Endothelial cell of umbilical vein (primary cell): ENCODE measurements around the gene DPYSL4. TPM values are rescaled to one million over a fixed set of nuclear protein-coding genes. Genes with fewer than 3 reads are reported as not detected.

Experiments used
- BruUV-seq: library from RNA; stranded (reverse); fragments of 400-500 nt; replicated peaks from 2 replicates; lab custom pipeline; 2021; lab: Mats Ljungman, UMichigan
- CTCF ChIA-PET: fragments of 300-600, 350-600 bp; sonication (Branson Sonifier 250); formaldehyde crosslinking; loops from one replicate; lab custom pipeline; 2021; ENCODE audit warnings: antibody characterized with exemption, inconsistent platforms; lab: Charles Lee
- POLR2A ChIA-PET: fragments of 300-600, 350-600 bp; sonication (Branson Sonifier 250); formaldehyde crosslinking; loops from one replicate; lab custom pipeline; 2021; ENCODE audit warnings: antibody characterized with exemption, inconsistent platforms; lab: Charles Lee
- DNase-seq: peaks from one replicate; pipeline ENCODE4 v3.0.0-alpha.2; 2011; ENCODE audit warnings: low read depth, low spot score
- FAIRE-seq: peaks from 2 replicates; lab custom pipeline; 2011; peaks lifted over from hg19 to GRCh38; lab: Jason Lieb, UNC
- H2AFZ ChIP-seq: 2 replicates; pipeline ENCODE4 v1.6.0; 2012; ENCODE audit warnings: low read depth, low read length, control low read depth, inconsistent platforms
- H3K27ac ChIP-seq: 2 replicates; pipeline ENCODE4 v1.5.1; 2011; ENCODE audit warnings: low read depth, mild to moderate bottlenecking, control low read depth, low read length, moderate library complexity; ENCODE audit not compliant: insufficient read depth
- H3K27me3 ChIP-seq, 2 experiments: 2 replicates each; pipeline versions ENCODE4 v1.6.0 to v1.6.1; 2011; ENCODE audit warnings: low read length in 2 of 2, mixed read lengths in 1 of 2; ENCODE audit not compliant: control insufficient read depth in 2 of 2, insufficient read depth in 2 of 2
- H3K36me3 ChIP-seq, 2 experiments: 2 replicates in 1 of 2; 3 replicates in 1 of 2; pipeline ENCODE4 v1.5.1; 2011; ENCODE audit warnings: low read length in 2 of 2, mild to moderate bottlenecking in 1 of 2, moderate library complexity in 1 of 2; ENCODE audit not compliant: control insufficient read depth in 2 of 2, insufficient read depth in 2 of 2; ENCODE audit errors: extremely low read depth in 1 of 2
- H3K4me1 ChIP-seq: 3 replicates; pipeline ENCODE4 v1.5.1; 2011; ENCODE audit warnings: mild to moderate bottlenecking, low read length; ENCODE audit not compliant: control insufficient read depth, insufficient read depth; ENCODE audit errors: extremely low read depth
- H3K4me2 ChIP-seq: 2 replicates; pipeline ENCODE4 v1.6.1; 2011; ENCODE audit warnings: low read length, control low read depth, mixed read lengths; ENCODE audit not compliant: insufficient read depth
- H3K4me3 ChIP-seq, 3 experiments: fragments of 200-600 bp in 1 of 3; sonication (generic), shearing (Covaris generic) in 1 of 3; replicated peaks in 1 of 3; 2 replicates each; pipeline ENCODE4 v1.5.1; 2011 to 2016; ENCODE audit warnings: control low read depth in 3 of 3, low read length in 3 of 3, mild to moderate bottlenecking in 2 of 3, inconsistent platforms in 1 of 3, low read depth in 1 of 3, moderate library complexity in 1 of 3; ENCODE audit not compliant: insufficient read depth in 1 of 3
- H3K79me2 ChIP-seq: 2 replicates; pipeline ENCODE4 v1.6.0; 2012; ENCODE audit warnings: low read length, inconsistent platforms; ENCODE audit not compliant: control insufficient read depth, insufficient read depth
- H3K9ac ChIP-seq: replicated peaks from 2 replicates; pipeline ENCODE3; 2011; ENCODE audit warnings: low read length, control low read depth; ENCODE audit not compliant: insufficient read depth; ENCODE audit errors: extremely low read depth
- H3K9me1 ChIP-seq: replicated peaks from 3 replicates; pipeline ENCODE4 v1.6.0; 2011; ENCODE audit warnings: mild to moderate bottlenecking, low read length; ENCODE audit not compliant: control insufficient read depth, insufficient read depth; ENCODE audit errors: extremely low read depth
- H3K9me3 ChIP-seq: replicated peaks from 2 replicates; pipeline ENCODE4 v1.5.1; 2012; ENCODE audit warnings: low read length, inconsistent platforms; ENCODE audit not compliant: control insufficient read depth, insufficient read depth
- H4K20me1 ChIP-seq: replicated peaks from 2 replicates; pipeline ENCODE3; 2011; ENCODE audit warnings: mild to moderate bottlenecking, low read length; ENCODE audit not compliant: control insufficient read depth, insufficient read depth; ENCODE audit errors: extremely low read depth
- EZH2 ChIP-seq: IDR thresholded peaks from 2 replicates; pipeline ENCODE4 v1.6.1; 2012; ENCODE audit warnings: borderline replicate concordance, low read depth, mild to moderate bottlenecking, moderate library complexity, low read length, inconsistent platforms; ENCODE audit not compliant: severe bottlenecking
- FOS ChIP-seq: IDR thresholded peaks from 2 replicates; pipeline ENCODE4 v1.6.1; 2011; ENCODE audit warnings: mild to moderate bottlenecking, low read length, moderate library complexity, borderline replicate concordance; ENCODE audit not compliant: insufficient read depth
- GATA2 ChIP-seq: IDR thresholded peaks from 2 replicates; pipeline ENCODE4 v1.7.0; 2011; ENCODE audit warnings: low read depth, mild to moderate bottlenecking, moderate library complexity, mixed read lengths, low read length; ENCODE audit not compliant: insufficient read length, insufficient read depth
- JUN ChIP-seq: IDR thresholded peaks from 2 replicates; pipeline ENCODE4 v1.6.1; 2011; ENCODE audit warnings: borderline replicate concordance, low read depth; ENCODE audit not compliant: insufficient read length, insufficient read depth
- MYC ChIP-seq: IDR thresholded peaks from one replicate; pipeline ENCODE4 v1.6.1; 2011; ENCODE audit warnings: mild to moderate bottlenecking, low read depth, low read length
- POLR2A ChIP-seq: IDR thresholded peaks from 2 replicates; pipeline ENCODE4 v1.6.1; 2012; ENCODE audit warnings: low read depth, mild to moderate bottlenecking, control low read depth, low read length
- POLR2AphosphoS5 ChIP-seq: IDR thresholded peaks from 2 replicates; pipeline ENCODE4 v1.6.1; 2012; ENCODE audit warnings: low read depth, mild to moderate bottlenecking, control low read depth, low read length, moderate library complexity; ENCODE audit not compliant: insufficient read depth
- dilution Hi-C: fragments of 300-500 bp; cut with MboI; formaldehyde crosslinking; loops from one replicate; pipeline ENCODE4 v1.15.0; 2019; ENCODE audit warnings: low sequenced_read_pairs; ENCODE audit not compliant: extremely low pct_ligation_motif_present
- intact Hi-C: fragments of 100-400 bp; cut with micrococcal nuclease; formaldehyde crosslinking; loops from one replicate; pipeline ENCODE4 v1.10.0; 2022
- polyA plus RNA-seq, 4 experiments: library from polyadenylated mRNA; depleted of rRNA in 3 of 4; stranded (reverse) in 3 of 4; unstranded in 1 of 4; fragments of >200 nt; gene quantifications; 2 replicates each; pipeline versions ENCODE4 v1.2.1 to v1.2.3, GENCODE V29; 2011 to 2012; ENCODE audit warnings: missing spikeins in 1 of 4
- total RNA-seq: library from RNA; stranded (reverse); gene quantifications from 2 replicates; pipeline ENCODE4 v1.2.3, GENCODE V29; 2021
- TF ChIP-seq, protein P1 (sequence below), 2 donors: IDR thresholded peaks; 1 replicate in 1 of 2; 2 replicates in 1 of 2; pipeline ENCODE4 v1.5.1; 2011; ENCODE audit warnings: low read length in 2 of 2, mild to moderate bottlenecking in 2 of 2, moderate library complexity in 2 of 2, control low read depth in 1 of 2, inconsistent platforms in 1 of 2, low read depth in 1 of 2; ENCODE audit not compliant: insufficient read depth in 1 of 2; ENCODE audit errors: extremely low read depth in 1 of 2
- TF ChIP-seq, protein P2 (sequence below): IDR thresholded peaks from 2 replicates; pipeline ENCODE4 v1.6.1; 2011; ENCODE audit not compliant: insufficient read depth, insufficient read length

Gene DPYSL4
- total and polyA plus RNA-seq, 2 donors (not counting 3 experiments of a cell fraction or from before 2014, with no cell fraction given) = 27.1 to 60.0 TPM

DNA sequence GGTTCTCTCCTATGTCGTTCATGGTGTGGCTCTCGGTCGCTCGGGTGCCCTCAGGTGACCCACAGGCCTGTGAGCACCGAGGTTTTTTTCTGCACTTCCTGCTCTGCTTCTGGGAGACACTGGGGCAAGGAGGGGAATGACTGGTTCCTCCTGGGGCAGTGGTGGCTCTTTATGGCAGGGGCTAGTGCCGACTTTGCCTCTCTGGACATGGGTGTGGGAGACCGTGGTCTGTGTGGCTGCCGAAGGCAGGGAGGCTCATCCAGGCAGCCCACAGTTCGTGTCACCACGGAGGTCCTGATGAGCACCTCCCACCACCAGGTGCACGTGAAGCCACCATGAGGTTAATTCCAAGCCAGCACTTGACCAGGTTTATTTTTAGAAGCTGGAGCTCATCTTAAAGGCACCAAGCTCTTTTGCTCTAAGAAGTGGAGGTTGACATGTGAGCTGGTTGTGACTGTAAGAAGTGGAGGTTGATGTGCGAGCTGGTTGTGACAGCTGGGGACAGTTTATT is 24.7 kb upstream of the DPYSL4 start:
- H3K9me1 ChIP-seq = no peaks in the 10 kb centered on the region
- no peak overlapping the region for H3K4me2 ChIP-seq
- ChIA-PET POLR2A (no interaction called here), CTCF (no interaction called here)
- TF ChIP-seq, protein P1, sequence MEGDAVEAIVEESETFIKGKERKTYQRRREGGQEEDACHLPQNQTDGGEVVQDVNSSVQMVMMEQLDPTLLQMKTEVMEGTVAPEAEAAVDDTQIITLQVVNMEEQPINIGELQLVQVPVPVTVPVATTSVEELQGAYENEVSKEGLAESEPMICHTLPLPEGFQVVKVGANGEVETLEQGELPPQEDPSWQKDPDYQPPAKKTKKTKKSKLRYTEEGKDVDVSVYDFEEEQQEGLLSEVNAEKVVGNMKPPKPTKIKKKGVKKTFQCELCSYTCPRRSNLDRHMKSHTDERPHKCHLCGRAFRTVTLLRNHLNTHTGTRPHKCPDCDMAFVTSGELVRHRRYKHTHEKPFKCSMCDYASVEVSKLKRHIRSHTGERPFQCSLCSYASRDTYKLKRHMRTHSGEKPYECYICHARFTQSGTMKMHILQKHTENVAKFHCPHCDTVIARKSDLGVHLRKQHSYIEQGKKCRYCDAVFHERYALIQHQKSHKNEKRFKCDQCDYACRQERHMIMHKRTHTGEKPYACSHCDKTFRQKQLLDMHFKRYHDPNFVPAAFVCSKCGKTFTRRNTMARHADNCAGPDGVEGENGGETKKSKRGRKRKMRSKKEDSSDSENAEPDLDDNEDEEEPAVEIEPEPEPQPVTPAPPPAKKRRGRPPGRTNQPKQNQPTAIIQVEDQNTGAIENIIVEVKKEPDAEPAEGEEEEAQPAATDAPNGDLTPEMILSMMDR (IDR thresholded peaks at IDR 0.05; ENCODE audit: extremely low read depth in 1 of 2, insufficient read depth in 1 of 2, low read depth in 1 of 2, low read length in 2 of 2) = no peak
- no peak for TF ChIP-seq MYC
- no peak for TF ChIP-seq POLR2A
- TF ChIP-seq GATA2 = no peak
- TF ChIP-seq POLR2AphosphoS5 = no peak
- TF ChIP-seq, protein P2, sequence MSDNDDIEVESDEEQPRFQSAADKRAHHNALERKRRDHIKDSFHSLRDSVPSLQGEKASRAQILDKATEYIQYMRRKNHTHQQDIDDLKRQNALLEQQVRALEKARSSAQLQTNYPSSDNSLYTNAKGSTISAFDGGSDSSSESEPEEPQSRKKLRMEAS = no peak
- no peak for TF ChIP-seq FOS
- TF ChIP-seq EZH2 = no peak
- no peak for TF ChIP-seq JUN
- H3K36me3 ChIP-seq = no peaks in the 10 kb centered on the region
- intact Hi-C loops (no loop called here), dilution Hi-C loops (no loop called here)
- no peaks in the 10 kb centered on the region for H3K27me3 ChIP-seq
- no peak overlapping the region for H3K9ac ChIP-seq
- H3K27ac ChIP-seq = no peak overlapping the region
- H3K9me3 ChIP-seq = no peaks in the 10 kb centered on the region
- DNase-seq (no peak), FAIRE-seq (no peak)
- no peaks in the 10 kb centered on the region for H4K20me1 ChIP-seq
- no peak overlapping the region for H2AFZ ChIP-seq
- no peak overlapping the region for H3K4me3 ChIP-seq
- H3K4me1 ChIP-seq = no peaks in the 10 kb centered on the region
- no TSS peak for BruUV-seq
- H3K79me2 ChIP-seq = no peaks in the 10 kb centered on the region
